Activated T-helper 1 cell treated with anti-CD3 and anti-CD28 coated beads, Interleukin-2, amount 50 U/mL, for 16 hours (primary cell): ENCODE data around the gene P2RX1.

Source experiments
- DNase-seq, 2 donors: peaks; one replicate each; pipeline ENCODE4 v3.0.0-alpha.2; 2020; ENCODE audit warnings: low read depth in 1 of 2, low spot score in 1 of 2

P2RX1 gene

GRCh38 chr17:3925684-3926485, 9.6 kb upstream of the P2RX1 start:
- no peak for DNase-seq

- DNase-seq = no peak
Observed at GRCh38 chr17:3924512-3925350, 8.5 kb upstream of the P2RX1 start.

- no peak for DNase-seq
Observed at GRCh38 chr17:3923466-3924190, 7.4 kb upstream of the P2RX1 start.

- DNase-seq = no peak
Observed at GRCh38 chr17:3922765-3923164, 6.5 kb upstream of the P2RX1 start.

- DNase-seq = no peak
Observed at GRCh38 chr17:3921502-3922319, 5.4 kb upstream of the P2RX1 start.

GRCh38 chr17:3921006-3921405, 4.7 kb upstream of the P2RX1 start:
- DNase-seq = no peak

GRCh38 chr17:3919123-3919624, 2.9 kb upstream of the P2RX1 start:
- DNase-seq = no peak

- DNase-seq = no peak
Observed at GRCh38 chr17:3918372-3919122, 2.3 kb upstream of the P2RX1 start.

GRCh38 chr17:3917391-3917931, 1.2 kb upstream of the P2RX1 start:
- DNase-seq = no peak

GRCh38 chr17:3916825-3917224, 560 bp upstream of the P2RX1 start:
- no peak for DNase-seq

- DNase-seq = no peak
Observed at GRCh38 chr17:3915581-3915994, 677 bp downstream of the P2RX1 start.

GRCh38 chr17:3914312-3914670, 2.0 kb downstream of the P2RX1 start:
- no peak for DNase-seq

GRCh38 chr17:3913531-3914311, 2.5 kb downstream of the P2RX1 start:
- peak; percentile 66 to 69 for DNase-seq

- no peak for DNase-seq
Observed at GRCh38 chr17:3912827-3913226, 3.4 kb downstream of the P2RX1 start.

GRCh38 chr17:3911271-3912053, 4.8 kb downstream of the P2RX1 start:
- peak in 1 of 2 donors; percentile 45 for DNase-seq

GRCh38 chr17:3910420-3911270, 5.6 kb downstream of the P2RX1 start:
- no peak for DNase-seq

GRCh38 chr17:3909257-3909656, 7.0 kb downstream of the P2RX1 start:
- no peak for DNase-seq
